HPDE6-E6E7 (cell line): Measurements from ENCODE around the gene SNRPD2.
A peak's percentile ranks its signal among the peaks of the same experiment; 100 is the strongest.

Experiments
- DNase-seq: peaks from one replicate; pipeline ENCODE4 v3.0.0; 2011; ENCODE audit warnings: missing footprints; ENCODE audit errors: extremely low spot score

The SNRPD2 gene

GRCh38 chr19:45657520-45658167, 34.1 kb downstream of the SNRPD2 start:
- DNase-seq, result no peak

- DNase-seq, result no peak
These were observed 36.7 kb downstream of the SNRPD2 start for GRCh38 chr19:45655073-45655472.

- no peak for DNase-seq
These were observed 38.1 kb downstream of the SNRPD2 start for GRCh38 chr19:45653634-45654033.

DNA sequence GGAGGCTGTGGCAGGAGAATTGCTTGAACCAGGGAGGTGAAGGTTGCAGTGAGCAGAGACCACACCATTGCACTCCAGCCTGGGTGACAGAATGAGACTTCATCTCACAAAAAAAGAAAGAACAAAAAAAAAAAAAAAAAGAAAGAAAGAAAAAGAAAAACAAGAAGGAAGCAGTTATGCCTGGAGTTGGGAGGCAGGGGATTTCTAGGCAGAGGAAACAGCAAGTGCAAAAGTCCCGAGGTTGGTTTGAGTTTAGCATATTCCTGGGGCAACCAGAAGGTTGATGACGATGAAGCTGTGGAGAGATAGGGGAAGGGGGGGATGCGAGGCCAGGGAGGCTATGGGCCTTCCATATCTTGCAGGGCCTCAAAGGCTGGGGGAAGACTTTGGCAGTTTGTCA, 41.0 kb downstream of the SNRPD2 start:
- no peak for DNase-seq

DNA sequence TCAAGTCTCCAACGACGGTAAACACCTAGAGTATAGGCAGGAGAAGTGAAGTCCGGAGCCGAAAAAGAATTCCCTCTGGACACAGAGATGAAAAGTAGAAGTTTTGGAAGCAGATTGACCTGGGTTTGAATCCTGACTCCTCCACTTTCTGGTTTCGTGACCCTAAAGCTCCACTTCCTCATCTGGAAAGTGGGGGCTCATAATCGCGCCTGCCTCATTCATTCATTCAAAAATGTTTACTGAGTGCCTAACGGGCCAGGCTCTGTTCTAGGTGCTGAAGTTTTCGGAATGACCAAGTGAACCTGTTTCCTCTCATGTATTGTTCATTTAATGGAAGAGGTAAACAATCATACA, 45.4 kb downstream of the SNRPD2 start:
- DNase-seq, result no peak

GRCh38 chr19:45645631-45646344, 46.0 kb downstream of the SNRPD2 start:
- no peak for DNase-seq

DNA sequence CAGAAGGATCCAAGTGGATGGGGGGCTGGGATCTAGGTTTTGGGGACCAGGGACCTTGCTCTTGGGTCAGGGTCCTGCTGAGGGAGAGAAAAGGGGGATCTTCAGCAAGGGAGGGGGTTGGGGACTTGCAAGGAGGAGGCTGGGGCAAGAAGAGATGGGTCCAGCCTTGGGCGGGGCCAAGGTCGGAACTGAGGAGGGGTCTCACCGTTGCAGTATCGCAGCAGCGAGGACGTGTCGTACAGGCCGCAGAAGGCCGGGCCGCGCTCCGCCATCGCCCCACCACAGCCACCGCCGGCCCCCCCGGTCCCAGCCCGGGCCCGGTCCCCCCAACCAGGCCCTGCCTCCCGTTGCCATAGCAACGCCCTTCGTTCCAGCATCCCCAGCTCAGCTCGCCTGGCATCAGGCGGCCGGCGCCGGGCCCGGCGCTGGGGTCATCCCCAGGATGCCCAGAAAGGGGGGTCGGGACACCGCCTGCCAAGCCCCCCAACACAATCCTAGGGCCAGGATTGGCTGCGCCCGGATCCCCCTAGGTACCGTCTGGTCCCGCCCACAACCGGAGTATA, 46.6 kb downstream of the SNRPD2 start:
- DNase-seq, result no peak

GRCh38 chr19:45643927-45644771, 47.6 kb downstream of the SNRPD2 start:
- no peak for DNase-seq

- no peak for DNase-seq
These were observed 48.5 kb downstream of the SNRPD2 start for GRCh38 chr19:45643024-45643926.

- DNase-seq, result peak; percentile 95
These were observed 50.3 kb downstream of the SNRPD2 start for GRCh38 chr19:45641274-45642105.

DNA sequence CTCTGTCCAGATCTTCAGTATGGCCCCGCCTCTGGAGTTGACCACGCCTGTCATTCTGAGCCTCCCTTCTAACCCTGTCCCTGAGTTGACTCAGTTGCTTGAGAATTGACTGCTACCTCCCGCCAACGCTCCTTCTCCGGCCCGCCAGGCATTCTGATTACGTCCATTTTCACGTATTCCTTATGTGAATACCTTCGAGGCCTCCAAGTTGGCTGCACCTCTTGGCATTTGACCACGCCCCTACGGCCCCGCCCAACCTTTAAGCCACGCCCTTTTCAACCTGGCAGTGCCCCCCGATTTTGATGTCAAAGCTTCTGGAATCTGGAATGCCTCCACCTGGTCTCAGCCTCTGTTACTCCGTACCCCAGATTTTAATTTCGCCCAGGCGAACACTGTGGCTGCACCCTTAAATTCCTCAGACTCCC, 50.9 kb downstream of the SNRPD2 start:
- no peak for DNase-seq

DNA sequence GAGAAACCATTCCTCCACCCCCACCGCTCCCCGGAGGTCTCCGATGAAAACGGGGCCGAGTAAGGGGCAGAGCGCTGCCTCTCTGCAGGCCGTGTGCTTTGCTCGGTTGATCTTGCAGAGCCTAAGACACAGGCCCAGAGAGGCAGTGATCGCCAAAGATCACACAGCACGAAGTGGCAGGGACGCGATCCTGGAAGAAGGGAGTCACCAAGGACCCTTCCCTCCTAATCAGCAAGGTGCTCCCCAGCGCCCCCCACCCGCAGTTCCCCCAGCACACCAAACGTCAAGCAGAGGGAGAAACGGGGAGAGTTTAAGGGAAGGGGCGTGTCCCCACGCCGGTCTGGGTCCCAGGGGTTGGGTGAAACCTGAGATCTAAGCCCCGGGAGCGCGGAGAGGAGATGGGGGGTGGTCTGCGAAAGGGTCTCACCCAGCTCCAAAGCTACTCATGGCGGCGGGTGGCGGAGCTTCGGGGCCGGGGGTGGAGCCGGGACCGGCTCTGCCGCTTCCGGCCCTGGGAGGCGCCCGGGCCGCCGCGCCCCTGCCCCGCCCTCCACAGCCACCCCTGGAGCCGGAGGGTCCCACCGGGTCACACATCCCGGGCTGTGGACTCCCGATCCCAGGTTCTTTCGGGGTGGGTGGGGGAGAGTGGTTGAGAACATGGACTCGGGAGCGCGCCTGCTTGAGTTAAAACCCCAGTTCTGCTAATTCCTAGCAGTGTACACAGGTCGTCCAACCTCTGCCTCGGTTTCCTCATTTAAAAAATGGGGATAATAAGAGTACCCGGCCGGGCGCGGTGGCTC, 52.6 kb downstream of the SNRPD2 start, which contains the start of gene EML2:
TSS of gene EML2 (minus strand) at position 468 of the 800 bp plus-strand sequence. CDS start at position 447, 21 bp downstream.
- no peak for DNase-seq

- DNase-seq, result no peak
These were observed 53.7 kb downstream of the SNRPD2 start for GRCh38 chr19:45637890-45638667.
